Nucleus accumbens (tissue), 56 donors: ENCODE results near the gene C1D.
"Not testable (repeated sequence)": the region's sequence is repeated elsewhere in the genome, so short reads cannot be mapped to it uniquely, and the experiment has no call there.

Experiments used
- DNase-seq, 56 donors: peaks; one replicate each; lab custom pipeline; 2025; lab: John Stamatoyannopoulos, UW

Gene C1D, protein sequence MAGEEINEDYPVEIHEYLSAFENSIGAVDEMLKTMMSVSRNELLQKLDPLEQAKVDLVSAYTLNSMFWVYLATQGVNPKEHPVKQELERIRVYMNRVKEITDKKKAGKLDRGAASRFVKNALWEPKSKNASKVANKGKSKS

DNA sequence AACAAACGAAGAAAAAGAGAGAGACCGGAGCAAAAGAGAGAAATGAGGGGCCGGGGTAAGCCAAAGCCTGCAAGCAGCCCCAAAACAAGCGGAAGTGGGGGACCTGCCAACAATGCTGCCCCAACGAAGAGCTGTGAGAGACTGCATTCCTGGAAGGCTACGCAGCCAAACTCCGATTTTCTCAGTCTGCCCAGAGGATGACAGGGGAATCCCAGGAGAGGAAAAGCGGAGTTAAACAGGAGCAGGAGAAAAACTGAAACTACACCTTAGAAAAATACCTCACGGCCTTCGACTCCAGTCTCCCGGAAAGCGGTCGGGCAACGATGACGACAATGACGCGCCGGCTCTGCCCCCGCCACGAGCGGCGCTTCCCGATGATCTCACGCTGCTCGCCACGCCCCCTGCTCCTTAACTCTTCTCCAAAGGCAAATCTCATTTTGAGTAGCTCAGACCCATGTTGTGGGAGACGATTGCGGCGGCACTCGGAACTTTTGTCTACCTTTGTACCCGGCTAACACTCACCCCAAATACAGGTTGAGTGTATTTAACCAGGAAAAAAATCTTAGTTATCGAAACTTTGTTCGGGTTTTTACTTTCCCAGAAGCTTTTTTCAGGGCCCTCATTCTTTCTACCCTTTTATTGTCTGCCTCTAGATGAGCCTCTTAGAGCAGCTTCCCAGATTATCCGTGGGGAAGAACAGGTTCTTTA, at the start of gene C1D:
TSS of gene C1D (minus strand) at position 325 of the 708 bp plus-strand sequence. CDS start 15,694 bp downstream, outside the sequence.
- peak in 55 of 56 donors; percentile 17 to 95 (median 85) for DNase-seq

DNA sequence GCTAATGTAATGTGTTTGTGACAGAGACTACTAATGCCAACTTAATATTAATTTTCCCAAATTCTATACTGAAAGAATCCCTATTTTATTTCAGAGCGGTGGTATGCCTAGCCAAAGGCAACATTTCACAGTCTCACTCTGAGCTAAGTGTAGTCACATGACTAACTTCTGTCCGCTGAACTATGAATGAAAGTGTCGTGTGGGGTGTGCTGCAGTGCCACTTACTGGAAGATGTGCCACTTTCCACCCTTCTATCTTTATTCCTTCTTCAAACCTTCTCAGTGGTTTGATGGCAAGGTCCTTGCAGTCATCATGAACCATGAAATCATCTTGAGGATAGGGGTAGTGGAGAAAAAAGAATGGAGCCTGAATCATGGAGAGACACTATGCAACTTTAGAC, 47.3 kb upstream of the C1D start:
- no peak for DNase-seq

DNA sequence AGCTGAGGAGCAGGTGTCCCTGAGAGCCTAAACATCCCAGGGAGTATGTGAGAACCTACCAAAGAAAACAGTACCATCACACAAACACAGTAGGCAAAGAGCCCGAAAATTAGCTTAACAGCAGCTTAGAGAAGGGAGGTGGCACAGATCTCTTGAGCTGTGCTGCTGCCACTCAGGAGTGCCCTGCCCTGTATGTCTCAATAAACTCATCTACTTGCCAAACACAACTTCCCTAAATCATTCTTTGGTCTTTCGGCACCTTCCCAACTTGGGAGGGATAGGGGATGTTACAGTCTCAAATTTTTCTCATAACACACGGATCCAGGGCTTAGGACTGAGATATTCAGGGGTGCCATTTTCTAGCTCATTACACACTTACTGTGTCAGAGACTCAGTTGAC, 45.3 kb upstream of the C1D start:
- no peak for DNase-seq

DNA sequence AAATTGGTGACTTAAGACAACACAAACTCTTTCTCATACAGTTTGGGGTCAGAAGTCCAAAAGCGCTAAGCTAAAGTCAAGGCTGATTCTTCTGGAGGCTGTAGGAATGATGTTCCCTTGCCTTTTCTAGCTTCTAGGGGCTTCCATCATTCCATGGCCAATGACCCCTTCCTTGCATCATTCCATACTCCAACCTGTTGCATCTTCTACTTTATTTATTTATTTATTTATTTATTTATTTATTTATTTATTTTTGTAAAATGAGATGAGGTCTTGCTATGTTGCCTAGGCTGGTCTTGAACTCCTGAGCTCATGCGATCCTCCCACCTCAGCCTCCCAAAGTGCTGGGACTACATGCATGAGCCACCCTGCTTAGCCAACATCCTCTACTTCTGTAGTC, 44.7 kb upstream of the C1D start:
- DNase-seq = no peak

DNA sequence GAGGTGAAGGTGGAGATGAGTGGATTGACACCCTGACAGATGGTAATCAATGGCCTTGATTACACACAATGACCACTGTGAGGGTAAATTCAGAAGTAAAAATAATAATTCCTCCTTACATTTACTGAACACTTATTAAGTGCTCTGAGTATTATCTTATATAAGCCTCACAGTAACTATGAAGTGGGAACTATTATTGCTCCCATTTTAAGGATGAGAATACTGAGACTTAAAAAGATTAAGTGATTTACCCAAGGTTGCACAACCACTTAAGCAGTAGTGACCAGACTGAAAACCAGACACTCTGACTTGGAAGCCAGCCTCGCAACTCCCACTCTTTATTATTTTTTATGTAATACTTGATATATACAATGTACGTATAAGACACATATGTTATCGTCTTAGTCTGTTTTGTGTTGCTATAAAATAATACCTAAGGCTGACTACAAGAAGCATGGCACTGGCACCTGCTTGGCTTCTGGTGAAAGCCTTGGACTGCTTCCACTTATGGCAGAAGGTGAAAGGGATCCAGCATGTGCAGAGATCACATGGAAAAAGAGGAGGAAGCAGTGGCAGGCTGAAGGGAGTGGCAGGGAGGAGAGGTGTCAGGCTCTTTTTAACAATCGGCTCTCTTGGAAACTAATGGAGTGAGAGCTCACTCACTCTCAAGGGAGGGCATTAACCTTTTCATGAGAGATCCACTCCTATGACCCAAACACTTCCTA, 41.5 kb upstream of the C1D start:
- no peak for DNase-seq

DNA sequence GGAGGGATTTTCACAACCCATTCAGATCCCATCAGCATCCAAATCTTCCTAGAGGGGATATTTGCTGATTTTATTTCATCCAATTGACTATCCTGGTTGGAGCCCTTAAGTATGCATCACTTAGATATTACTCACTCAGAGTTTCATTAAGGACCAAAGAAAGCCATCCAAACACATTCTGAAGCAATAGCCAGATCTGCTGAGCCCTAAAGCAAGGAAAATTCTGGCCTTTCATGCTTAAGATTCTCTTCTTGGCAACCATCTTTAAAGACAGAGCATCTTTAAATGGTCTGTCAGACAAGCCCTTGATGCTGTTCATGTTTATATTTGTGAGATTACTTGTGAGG, 40.9 kb upstream of the C1D start:
- DNase-seq = no peak

DNA sequence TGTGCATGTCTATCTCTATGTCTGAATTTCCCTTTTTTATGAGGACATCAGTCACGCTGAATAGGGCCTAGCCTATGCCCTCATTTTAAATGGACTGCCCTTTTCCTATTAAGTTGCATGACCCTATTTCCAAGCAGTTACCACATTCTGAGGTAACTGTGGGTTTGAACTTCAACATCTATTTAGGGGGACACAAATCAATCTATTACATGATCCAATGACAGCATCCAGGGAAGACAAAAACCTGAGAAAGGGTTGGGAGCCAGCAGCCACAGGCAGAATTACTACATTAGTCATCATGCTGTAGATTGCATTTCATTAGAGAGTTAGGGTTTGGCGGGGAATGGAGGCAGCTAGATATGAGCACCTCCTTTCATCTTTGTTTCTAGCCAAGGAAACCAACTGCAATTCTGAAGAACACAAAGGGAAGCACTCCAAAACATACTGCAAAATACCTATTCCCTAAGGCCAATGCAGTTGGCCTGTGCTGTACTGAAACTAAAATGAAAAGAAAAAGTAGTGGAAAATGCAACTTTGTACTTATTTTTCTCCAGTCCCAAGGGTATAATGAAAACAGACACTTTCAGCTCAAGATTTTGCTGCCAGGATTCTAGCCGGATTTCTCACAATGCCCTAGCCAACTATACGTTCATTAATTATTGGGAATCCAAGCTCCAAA, 40.4 kb upstream of the C1D start:
- peak in 1 of 56 donors; percentile 25 for DNase-seq

DNA sequence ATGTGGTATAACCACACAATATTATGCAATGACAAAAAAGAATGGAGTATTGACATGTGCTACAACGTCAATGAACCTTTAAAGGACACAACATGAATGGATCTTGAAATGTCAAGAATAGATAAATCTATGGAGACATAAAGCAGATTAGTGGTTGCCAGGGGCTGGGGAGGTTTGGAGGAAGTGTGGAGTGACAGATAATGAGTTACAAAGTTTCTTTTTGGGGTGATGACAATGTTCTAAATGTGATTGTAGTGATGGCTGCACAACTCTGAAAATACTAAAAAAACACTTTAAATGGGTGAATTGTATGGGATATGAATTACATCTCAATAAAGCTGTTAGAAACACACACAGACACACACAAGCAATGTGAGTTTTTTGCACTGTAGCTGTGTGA, 37.4 kb upstream of the C1D start:
- DNase-seq = no peak

DNA sequence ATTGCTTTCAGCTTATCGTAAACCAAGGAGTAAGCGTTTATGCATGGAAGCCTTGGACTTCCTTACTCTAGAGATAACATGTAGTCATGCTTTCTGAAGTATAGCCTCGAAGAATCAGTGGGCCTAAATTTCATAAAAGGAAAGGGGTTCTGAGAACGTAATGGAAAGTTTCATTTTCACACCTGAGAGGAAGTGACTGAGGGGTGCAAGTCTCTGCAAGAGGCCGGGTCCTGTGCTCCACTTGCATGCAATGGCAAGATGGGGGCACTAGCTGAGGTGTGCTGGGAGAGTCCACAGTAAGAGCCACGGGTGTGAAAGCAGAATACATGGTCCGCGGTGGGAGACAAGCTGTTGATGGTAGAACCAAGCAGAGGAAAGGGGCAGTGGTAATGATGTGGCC, 36.5 kb upstream of the C1D start:
- DNase-seq = no peak

DNA sequence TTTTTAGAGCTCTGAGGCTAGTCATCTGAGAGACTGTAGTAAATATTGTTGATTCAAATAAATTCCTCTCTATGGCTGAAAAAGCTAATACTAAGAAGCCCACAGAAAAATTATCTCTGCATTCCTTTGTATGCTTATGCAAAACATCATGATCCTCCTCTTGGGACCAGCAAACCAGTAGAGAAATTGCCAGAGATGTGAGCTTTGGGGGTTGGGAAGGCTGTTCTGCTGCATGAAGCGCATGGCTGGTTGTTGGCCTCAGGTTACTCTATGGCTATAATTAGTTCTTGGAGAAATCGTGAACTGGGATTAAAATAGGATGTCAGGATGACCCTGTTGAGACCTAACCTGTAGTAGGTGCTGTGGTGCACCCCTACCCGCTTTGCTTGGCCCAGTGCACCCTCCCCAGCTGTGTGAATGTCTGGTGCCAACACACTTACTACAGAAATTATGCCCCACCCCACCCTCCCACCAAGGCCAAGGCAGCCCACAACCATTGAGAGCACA, 35.5 kb upstream of the C1D start:
- no peak for DNase-seq

DNA sequence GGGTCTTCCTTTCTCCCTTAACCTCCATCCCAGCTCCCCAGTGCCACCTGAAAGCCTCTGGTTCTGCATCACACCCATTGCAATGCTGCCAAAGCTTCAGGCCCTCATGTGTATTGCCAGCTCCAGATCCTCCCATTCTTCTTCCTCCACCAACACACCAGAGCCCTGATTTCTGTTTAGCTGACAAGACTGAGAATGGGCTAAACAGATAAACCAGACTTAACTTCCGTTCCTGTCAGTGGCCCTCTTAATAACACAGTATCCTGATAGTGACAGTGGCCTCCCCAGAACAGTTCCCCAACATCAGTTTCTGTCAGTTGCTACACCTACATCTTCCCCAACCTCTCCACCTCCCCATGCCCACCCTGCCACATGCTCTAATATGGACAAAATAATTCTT, 31.3 kb upstream of the C1D start:
- DNase-seq = no peak

DNA sequence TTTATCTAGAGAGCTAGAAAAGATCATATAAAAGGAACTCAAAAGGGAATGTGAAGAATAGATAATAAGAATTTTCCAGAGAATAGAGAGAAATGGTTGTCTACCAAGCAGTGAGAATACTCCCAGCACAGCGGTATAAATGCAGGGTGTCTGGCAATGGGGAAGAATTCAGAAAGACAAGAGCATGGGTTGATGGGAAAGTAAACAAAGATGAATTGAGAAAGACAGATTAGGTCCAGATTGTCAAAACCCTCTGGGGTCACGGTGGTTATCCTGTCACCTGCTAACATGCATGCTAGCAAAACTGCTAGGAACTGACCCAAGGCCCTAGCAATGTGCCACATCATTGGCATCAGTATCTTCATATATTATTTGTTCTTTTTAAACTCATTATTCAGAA, 30.8 kb upstream of the C1D start:
- no peak for DNase-seq

DNA sequence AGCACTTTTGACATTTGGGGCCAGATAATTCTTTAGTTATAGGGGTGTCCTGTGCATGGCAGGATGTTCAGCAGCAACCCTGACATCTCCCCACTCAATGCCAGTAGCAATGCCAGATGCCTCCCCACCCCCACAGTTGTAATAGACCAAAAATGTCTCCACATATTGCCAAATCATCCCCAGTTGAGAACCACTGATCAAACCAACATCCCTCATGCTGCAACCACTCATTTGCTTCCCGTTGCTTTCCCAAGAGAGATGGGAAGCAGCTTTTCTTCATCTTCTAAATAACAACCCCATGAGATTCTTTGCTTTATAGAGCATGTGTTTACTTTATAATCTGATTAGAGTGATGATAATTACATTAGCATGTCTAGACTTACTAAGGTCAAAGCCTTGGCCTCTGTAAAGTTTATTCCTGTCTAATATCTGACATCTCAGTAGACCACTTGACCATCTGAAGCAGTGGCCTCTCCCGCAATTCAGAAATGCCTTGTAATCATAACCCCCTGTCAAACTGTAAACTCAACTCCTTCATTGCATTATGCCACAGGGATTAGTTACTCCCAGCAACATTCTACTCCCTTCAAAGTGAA, 28.7 kb upstream of the C1D start:
- DNase-seq = no peak

DNA sequence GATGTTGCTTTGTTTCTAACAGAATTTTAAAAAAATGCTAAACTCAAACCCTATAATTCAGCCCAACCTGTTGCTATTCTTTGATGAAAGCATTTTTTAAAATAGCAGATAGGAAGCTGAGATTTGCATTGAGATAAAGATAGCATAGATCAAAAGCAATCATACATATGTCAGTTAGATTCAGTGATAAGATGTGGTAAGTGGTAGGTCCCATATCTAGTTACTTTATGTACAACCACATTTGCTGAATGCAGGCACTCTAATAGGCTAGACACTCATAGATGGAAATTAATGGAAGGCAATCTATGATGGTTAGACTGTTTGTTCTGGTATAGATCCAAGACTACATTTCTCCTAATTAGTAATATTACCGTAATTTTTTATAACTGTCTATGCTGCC, 27.2 kb upstream of the C1D start:
- no peak for DNase-seq

DNA sequence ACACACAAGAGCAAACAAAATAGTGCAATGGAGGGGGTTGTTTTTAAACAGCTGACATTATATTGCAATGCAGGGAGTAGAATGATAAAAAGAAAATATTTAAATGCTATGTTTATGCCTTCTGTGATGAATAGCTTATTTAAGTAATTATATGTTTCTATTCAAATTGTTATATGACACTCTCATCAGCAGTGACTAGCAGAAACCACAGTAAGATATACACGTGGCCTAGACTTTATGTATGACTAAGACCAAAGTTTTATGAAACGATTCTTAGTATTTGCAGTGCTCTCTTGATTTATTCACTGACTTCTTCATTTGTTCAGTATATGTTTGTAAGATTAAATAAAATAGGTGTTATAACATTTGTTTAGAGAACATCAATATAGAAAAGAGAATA, 26.1 kb upstream of the C1D start:
- no peak for DNase-seq

DNA sequence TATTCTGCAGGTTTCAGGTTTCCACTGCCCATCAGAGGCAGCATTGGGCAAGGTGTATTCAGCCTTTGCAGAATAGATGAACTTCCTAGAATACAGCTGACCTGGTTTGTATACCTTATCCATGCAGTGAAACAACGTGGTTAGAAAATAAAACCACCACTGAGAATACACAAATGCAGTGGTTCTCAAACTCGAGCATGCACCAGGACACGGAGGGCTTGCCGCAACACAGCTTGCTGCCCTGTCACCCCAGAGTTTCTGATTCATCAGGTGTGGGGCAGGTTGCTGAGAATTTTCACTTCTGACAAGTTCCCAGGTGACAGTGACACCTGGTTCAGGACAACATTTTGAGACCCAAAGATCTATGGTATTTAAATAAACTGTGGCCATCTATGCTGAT, 23.4 kb upstream of the C1D start:
- no peak for DNase-seq

DNA sequence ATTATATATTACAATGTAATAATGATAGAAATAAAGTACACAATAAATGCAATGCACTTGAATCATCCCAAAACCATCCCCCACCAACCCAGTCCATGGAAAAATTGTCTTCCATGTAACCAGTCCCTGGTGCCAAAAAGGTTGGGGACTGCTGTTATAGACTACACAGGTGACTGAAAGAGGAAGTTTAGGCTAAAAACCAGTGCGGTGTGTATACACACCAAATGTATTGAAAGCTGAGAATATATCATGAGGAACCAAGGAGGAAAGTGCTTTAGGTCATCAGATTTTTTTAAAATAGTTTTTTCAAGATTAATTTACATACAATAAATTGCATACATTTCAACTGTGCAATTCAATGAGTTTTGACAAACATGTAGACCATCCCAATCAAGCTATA, 20.5 kb upstream of the C1D start:
- DNase-seq = no peak

DNA sequence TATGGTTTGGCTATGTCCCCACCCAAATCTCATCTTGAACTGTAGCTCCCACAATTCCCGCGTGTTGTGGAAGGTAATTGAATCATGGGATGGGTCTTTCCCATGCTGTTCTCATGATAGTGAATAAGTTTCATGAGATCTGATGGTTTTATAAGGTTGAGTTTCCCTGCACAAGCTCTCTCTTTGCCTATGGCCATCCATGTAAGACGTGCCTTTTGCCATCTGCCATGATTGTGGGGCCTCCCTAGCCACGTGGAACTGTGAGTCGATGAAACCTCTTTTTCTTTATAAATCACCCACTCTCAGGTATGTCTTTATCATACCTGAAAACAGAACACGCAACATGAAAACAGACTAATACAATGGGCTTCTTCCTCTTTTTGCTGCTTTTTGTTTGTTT, 11.2 kb upstream of the C1D start:
- DNase-seq = no peak

DNA sequence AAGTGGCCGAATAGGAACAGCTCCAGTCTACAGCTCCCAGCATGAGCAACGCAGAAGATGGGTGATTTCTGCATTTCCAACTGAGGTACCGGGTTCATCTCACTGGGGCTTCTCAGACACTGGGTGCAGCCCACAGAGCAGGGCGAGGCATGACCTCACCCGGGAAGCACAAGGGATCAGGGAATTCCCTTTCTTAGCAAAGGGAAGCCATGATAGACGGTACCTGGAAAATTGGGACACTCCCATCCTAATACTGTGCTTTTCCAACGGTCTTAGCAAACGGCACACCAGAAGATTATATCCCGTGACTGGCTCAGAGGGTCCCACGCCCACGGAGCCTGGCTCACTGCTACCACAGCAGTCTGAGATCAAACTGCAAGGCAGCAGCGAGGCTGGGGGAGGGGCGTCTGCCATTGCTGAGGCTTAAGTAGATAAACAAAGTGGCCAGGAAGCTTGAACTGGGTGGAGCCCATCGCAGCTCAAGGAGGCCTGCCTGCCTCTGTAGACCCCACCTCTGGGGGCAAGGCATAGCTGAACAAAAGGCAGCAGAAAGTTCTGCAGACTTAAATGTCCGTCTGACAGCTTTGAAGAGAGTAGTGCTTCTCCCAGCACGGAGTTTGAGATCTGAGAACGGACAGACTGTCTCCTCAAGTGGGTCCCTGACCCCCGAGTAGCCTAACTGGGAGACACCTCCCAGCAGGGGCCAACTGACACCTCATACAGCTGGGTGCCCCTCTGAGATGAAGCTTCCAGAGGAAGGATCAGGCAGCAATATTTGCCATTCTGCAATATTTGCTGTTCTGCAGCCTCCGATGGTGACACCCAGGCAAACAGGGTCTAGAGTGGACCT, 1.2 kb upstream of the C1D start:
- not testable (repeated sequence) for DNase-seq

DNA sequence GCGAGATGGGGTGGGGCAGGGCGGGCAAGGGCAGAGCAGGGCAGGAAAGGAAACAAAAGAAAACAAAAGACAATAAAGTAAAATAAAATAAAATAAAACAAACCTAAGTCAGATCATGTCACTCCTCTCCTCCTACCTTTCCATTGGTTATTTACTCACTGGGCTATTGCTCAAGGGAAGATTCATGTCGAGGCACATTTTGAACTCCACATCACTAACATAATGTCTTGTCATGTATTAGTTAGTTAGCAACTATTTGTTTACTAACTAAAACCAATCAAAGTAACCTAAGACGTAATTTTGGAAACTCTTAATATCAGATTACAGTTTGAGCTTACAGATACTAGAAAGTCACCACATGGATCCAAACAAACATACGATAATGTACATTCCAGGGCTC, 2.2 kb downstream of the C1D start:
- DNase-seq = no peak
